ENCODE measurements around the gene MYBL2.
A peak's percentile ranks its signal among the peaks of the same experiment; 100 is the strongest.

MYBL2 gene

DNA sequence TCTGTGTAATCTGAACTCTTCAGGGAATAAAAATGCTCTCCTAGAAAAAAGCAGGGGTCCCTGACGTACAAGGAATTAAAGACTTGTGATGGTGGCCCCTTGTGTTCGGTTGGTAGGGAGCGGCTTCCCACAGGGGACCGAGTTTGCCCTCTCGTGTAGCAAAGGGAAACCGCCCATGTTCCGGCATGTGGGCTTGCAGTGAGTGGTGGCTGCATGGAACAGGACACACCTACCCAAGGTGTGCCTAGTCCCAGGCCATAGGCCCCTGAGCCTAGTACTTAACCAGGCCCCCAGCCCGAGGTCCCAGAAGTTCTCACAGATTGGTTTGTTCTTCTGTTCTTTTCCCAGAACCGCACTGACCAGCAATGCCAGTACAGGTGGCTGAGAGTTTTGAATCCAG is 15.5 kb downstream of the MYBL2 start:
- no peak for DNase-seq

DNA sequence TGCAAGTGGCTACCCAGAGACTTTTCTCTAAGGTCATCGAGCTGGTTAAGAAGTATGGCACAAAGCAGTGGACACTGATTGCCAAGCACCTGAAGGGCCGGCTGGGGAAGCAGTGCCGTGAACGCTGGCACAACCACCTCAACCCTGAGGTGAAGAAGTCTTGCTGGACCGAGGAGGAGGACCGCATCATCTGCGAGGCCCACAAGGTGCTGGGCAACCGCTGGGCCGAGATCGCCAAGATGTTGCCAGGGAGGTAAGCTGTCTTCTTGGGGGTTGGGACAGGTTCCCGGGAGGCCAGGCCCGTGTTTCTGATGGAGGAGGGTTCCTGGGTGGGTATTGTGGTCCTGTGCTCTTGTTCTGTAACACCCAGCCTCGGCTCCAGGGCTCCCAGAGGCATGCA is 19.9 kb downstream of the MYBL2 start:
- DNase-seq = no peak

DNA sequence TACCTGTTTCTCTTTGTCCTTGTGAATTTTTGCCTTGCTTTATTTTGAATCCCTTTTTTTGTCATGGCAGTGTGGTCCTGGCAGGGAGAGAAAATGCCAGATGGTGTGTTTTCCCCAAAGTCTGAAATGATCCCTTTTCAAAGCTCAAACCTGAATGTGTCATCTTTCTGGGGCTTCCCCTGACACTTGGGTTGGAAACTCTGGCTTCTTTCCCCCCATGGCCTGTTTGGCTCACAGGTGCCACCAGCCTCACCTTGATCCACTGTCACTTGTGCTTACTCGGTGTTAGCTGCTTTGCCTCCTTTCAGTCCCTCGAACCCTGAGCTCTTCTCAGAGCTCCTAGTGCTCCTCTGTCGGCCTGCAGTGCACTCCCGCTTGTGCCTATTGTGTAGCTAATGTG is 22.3 kb downstream of the MYBL2 start:
- DNase-seq = no peak

DNA sequence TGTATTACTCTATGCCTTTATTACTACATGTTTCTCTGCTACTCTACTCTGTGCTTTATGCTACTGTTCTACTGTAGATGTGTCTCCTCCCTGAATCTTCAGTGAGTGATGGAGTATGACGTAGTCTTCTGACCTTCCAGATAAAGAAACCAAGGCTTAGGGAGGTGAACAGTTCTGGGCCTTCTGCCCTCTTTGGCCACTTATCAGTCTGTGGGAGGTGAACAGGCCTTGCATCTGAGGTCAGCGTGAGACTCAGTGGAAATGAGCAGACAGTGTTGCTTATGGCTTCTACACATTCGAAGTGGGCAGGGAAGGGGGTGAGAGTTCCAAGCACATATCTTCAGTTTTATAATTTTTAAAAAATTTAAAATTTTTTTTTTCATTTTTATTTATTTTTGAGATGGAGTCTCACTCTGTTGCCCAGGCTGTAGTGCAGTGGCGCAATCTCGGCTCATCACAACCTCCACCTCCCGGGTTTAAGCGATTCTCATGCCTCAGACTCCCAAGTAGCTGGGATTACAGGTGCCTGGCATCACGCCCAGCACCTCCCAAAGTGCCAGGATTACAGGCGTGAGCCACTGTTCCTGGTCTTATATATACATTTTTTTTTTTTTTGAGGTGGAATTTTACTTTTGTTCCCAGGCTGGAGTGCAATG is 24.2 kb downstream of the MYBL2 start:
- DNase-seq = no peak

DNA sequence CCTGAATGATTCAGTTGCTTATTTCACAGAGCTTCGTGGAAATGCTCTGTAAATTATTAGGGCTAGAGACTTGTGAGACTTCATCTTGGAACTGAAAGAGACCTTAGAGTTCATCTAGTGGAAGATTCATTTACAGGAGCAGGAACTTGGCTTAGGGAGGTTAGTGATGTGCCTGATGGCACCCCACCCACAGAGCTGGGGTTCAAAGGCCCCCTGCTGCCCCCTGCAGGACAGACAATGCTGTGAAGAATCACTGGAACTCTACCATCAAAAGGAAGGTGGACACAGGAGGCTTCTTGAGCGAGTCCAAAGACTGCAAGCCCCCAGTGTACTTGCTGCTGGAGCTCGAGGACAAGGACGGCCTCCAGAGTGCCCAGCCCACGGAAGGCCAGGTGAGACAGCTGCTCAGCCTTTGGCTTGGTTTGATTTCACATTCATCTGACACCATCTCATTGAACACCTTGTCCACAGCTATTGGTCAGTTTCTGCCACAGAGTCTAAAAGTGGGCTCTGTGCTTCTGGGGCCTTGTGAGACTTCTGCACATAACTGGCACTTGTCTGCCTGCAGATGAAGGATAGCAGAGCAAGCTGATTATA is 25.1 kb downstream of the MYBL2 start:
- peak; percentile 2 for DNase-seq

DNA sequence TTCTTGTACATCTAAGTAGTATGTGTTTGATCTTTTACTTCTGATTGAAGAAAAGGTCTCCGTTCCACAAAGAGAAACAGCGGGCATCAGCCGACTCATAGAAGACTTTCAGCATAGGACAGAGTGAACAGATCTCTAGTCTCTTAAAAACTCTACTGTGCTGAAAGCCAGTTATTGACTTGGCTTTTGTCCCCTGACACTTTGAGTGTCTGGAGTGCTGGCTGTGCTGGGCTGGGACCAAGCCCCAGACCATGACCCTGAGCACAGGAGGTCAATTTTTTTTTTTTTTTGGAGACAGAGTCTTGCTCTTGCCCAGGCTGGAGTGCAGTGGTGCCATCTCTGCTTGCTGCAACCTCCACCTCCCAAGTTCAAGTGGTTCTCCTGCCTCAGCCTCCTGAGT is 27.8 kb downstream of the MYBL2 start:
- DNase-seq = no peak

DNA sequence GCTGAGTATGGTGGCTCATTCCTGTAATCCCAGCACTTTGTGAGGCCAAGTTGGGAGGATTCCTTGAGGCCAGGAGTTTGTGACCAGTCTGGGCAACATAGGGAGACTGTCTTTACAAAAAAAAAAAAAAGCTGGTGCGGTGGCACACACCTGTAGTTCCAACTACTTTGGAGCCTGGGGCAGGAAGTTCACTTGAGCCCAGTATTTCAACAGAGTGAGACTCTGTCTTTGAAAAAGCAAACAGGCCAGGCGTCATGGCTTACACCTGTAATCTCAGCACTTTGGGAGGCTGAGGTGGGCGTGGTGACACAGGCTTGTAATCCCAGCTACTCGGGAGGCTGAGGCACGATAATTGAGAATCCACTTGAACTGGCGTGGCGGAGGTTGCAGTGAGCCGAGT is 28.7 kb downstream of the MYBL2 start:
- DNase-seq = no peak

DNA sequence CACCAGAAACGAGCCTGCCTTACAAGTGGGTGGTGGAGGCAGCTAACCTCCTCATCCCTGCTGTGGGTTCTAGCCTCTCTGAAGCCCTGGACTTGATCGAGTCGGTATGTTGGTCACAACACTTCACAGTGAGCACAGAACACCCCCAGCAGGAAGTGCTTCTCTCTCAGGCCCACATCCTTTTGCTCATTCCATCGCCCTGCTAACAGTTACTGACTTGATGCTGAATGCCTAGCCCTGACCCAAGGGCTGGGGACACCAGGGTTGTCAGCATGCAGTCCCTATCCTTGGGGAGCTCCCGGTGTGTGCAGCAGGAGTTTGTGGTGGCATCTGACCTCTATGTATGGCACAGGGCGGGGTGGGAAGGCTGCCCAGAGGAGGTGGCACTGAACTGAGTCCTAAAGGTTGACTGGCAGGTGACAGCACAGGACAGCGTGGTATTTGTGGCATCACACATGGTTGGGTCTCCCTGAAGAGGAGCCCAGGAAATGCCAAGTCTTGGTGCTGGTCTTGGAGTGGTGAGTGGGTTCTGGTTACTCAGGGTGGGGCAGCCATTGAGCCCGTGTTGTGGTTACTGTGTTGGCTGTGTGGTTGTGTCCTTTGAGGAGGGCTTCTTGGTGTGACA is 33.1 kb downstream of the MYBL2 start:
- DNase-seq = no peak

DNA sequence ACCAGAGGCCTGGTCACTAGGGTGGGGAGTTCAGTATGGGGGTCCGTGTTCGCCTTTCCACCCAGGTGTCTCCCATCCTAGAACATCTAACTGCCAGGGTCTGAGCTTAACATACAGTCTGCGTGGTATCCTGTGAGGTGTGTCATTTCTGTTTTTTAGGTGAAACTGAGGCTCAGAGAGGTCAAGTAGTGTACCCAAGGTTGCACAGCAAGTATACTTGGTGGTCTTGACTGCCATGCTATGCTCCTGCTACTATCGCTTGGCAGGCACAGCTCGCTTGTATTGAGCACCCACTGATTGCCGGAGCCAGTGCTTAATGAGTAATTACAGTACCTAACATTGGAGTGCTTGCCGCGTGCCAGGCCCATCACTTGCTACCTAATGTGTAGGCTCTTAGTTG is 33.7 kb downstream of the MYBL2 start:
- no peak for DNase-seq

DNA sequence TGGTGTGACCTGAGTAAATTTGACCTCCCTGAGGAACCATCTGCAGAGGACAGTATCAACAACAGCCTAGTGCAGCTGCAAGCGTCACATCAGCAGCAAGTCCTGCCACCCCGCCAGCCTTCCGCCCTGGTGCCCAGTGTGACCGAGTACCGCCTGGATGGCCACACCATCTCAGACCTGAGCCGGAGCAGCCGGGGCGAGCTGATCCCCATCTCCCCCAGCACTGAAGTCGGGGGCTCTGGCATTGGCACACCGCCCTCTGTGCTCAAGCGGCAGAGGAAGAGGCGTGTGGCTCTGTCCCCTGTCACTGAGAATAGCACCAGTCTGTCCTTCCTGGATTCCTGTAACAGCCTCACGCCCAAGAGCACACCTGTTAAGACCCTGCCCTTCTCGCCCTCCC is 35.6 kb downstream of the MYBL2 start:
- DNase-seq = no peak

DNA sequence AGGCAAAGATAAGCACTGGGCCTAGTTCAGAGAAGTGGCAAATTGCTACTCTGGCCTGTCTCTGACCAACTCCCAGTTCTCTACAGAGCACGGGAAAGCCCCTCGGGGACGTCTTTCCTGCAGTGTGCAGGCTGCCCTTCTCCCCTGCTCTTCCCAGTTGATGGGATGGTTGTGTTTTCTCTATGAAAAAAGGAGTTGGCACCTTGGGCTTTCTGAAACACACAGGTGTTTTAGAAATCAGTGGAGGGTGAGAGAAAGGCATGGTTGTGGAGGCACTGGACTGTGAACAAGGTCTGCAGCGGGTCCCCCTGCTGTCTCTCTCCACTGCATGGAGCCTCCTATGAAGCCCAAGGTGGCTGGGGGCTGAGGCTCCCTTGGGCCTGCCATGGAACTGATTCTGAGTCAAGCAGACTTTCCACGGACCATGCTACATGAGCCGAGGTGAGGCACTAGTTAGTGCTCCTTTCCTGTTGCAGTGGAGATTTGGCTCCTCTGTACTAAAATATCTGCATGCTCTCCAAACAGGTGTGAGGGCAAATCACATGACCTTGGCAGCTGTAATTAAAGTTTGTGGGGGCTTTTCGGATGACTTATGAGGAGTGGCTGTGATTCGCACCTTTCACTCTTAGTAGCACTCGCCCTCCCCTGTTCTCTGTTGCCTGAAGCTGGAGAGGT is 43.6 kb downstream of the MYBL2 start:
- no peak for DNase-seq

DNA sequence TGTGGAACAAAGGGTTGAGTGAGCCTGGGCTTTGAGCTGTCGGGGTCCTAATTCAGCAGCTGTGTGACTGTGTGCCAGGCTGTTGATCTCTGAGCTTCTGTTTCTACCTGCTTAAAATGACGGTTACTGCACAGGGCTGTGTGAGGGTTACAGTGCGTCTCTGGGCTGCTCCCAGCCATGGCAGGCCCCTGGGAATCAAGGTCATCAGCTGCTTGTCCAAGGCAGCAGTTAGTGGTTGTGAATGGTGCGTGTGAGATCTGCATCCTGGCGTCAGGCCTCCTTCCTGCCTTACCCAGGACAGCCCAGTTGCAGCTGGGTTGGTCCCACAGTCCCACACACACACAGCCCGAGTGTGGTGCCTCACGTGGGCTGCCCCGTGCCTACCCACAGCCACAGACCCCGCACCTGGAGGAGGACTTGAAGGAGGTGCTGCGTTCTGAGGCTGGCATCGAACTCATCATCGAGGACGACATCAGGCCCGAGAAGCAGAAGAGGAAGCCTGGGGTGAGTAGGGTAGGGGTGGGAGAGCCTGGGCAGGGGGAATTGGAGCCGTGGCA is 44.3 kb downstream of the MYBL2 start:
- DNase-seq = no peak

DNA sequence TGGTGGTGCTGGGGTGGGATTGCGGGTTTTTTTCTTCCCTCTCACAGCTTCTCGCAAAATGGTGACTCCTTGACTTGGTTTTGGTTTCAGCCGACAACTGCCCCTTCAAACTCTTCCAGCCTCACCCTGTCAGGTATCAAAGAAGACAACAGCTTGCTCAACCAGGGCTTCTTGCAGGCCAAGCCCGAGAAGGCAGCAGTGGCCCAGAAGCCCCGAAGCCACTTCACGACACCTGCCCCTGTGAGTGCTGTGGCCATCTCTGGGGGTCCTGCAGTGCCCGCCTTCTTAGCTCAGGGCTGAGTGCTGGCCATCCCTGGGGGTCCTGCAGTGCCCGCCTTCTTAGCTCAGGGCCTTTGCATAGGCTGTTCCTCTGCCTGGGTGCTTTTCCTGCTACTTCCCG is 48.1 kb downstream of the MYBL2 start:
- no peak for DNase-seq

DNA sequence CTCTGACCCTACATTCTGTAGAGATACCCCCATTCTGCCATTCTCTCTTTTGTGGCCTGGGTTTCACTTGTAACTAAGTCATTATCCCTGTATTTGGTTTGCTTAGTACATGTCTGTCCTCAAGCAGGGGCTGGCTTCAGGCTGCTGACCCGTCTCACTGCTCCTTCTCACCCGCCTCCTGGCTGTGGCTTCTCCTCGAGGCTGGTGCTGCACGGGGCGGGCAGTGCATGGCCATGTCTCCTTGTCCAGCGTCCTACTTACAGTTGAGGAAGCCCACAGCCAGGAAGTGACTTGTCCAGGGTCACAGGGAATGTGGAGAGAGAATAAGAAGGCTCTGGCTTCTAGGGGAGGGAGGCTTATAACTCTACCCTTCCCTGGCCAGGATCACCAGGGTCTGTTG is 48.6 kb downstream of the MYBL2 start:
- DNase-seq = no peak

DNA sequence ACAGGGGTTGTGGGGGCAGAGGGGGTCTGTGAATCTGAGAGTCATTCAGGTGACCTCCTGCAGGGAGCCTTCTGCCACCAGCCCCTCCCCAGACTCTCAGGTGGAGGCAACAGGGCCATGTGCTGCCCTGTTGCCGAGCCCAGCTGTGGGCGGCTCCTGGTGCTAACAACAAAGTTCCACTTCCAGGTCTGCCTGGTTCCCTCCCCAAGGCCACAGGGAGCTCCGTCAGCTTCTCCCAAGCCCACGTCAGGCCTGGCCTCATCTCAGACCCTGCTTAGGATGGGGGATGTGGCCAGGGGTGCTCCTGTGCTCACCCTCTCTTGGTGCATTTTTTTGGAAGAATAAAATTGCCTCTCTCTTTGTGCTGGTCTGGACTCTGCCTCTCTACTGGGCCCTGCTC is 49.2 kb downstream of the MYBL2 start:
- DNase-seq = no peak

DNA sequence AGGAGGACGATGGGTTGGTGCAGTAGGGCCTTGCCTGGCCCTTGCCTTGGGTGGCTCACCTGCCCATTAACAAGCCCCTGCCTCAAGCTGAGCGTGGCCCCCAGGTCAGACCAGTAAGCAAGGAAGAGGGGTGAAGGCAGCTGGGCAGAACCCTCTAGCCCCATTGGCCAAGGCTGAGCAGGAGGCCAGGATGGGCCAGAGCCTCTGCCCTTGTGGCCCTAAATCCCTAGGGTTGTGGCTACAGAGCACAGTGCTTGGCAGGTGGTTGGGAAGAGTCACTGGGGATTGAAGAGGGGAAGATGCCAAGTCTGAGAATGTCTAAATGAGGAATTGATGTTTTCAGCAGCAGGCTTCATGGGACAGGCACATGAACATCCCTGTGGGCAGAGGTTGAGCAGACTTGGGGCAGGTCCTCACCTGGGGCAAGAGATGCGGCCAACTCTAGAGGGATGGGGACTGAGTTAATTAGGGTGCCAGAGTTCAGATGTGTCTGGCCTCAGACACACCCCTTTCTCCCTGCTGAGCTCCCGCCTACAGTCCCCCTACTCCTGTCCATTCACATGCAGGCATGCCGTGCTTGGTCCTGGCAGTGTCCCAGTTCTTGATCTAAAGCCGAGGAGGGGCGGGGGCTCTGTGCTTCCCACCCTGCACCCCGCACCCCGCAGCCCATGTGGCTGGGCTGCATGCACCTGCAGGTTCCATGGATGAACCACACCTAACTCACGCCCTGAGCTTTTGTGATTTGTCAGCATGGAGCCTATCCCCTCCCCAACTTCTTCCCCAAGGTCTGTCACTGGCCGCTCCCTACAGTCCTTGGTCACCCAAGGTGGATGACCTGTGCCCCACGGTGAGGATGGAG is 50.1 kb downstream of the MYBL2 start:
- no peak for DNase-seq

DNA sequence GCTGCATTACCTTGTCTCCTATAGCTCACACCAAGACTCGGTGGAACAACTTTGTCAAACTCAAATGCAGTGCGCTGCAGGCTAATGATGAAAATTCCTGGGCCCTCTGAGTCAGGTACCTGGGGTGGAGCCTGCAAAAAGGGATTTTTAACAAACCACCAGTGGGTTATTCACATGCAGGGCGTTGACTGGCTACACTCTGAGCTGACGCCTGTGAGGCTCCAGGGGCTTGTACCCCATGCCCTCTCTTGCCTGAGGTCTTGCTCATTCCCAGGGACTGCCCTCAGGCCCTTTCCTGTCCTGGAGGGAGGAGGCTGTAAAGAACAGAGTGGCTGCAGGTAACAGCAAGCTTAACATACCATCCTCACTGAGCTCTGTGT is 50.7 kb downstream of the MYBL2 start:
- DNase-seq = no peak

DNA sequence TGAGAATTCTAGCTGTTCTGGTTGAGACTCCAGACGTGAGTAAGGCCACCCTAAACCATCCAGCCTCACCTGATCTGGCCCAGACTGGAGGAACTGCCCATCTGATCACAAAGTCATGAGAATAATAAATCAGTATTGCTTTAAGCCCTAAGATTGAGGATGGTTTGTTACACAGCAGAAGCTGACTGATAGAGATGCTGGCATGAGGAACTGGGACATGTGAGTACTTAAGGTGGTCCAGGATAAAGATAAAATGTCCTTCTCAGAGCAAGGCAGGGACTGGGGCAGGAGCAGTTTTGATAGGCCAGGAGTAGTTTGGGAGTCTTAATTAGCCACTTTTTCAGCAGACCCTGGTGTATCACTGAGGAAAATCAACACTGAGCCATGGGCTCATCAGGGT is 53.1 kb downstream of the MYBL2 start:
- DNase-seq = no peak

DNA sequence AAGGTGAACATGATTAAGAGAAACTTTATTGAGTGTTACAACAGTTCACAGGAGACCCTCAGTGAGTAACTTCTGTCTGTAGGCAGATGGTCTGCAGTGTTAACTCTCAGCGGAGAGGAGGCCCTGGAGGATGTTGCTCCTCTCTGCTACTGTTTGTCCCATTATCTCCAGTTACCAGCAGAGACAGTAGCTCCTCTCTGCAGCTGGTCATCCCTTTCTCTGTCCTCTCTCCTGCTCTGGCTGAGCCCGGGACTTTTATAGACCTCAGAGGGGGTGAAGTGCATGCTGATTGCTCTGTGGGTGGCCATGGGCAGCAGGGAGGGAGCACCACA is 54.1 kb downstream of the MYBL2 start:
- DNase-seq = no peak

DNA sequence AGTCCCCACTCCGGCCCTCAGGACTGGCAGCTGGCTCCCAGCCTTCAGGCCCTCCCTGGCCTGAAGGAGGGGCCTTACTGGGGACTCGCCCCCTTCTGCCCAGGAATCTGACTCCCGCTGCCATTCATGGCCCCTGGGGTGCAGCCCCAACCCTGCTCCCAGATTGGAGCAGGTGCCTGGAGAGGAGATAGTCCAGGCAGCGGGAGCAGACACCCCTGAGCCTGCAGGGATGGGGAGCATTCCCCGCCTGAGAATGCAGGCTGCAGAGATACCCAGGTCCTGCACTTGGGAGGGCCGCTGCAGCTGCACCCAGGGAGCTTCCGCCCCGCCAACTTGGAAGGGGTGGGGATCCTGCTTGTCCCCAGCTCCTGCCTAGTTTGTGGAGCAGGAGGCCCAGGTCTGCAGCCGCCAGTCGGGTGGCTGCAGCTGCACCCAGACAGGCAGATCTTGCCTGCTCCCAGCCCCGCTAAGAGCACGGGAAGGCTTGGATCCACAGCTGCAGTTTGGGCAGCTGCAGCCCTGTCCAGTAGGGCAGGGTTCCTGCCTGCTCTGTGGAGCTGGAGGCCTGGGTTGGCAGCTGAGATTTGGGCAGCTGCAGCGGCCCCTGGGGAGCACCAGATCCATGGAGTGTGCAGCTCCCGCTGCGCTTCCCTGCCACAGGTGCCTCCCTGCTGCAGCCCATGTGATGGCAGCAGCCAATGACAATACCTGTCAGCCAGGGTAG is 54.7 kb downstream of the MYBL2 start:
- DNase-seq = peak; percentile 49

DNA sequence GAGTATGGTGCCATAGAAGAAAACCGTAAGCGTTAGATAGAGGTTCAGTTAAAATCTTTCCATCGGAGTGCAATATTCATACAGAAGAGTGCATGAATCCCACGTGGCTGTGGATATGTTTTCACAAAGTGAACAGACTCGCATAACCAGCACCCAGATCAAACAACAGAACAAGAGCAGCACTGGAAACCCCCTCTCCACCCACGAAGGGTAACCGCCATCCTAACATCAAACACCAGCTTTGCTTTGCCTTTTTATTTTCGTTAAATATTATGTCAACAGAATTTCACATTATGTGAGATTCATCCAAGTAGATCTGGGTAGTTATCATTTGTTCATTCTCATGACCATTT is 55.2 kb downstream of the MYBL2 start:
- DNase-seq = no peak

DNA sequence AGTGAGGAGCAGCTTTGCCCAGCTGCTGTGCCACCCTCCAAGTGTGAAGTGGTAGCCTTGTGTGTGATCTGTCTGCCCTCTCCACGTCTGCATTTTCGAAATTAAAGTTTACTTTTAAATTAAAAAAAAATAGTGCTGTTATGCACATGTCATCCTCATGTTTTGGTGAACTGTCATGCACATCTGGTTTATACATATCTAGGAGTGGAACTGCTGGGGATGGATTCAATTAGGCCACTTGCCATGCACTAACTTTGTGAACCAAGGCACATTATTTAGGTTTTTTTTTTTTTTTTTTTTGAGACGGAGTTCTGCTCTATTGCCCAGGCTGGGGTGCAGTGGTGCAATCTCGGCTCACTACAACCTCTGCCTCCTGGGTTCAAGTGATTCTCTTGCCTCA is 56.3 kb downstream of the MYBL2 start:
- DNase-seq = no peak

DNA sequence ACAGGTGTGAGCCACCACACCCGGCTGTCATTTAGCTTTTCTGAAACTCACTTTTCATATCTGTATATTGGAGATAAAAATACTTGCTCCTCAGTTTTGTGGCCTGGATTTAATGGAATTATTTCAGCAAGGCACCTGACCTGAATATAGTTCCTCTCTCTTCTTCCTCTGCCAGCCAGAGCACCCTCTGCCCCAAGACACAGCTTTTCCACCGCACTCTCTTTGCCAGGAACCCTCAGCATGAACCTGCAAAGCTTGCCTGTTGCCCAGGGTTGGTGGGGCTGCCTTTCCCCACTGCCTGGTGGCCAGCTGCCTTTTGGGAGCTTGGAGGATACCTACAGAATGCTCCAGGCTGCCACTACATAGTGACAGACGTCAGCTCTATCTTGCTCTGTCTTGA is 56.8 kb downstream of the MYBL2 start:
- no peak for DNase-seq

All from NCI-H1436 (cell line).